CD4-positive, alpha-beta memory T cell (primary cell): ENCODE measurements around the gene CFAP100. TPM values are rescaled to one million over a fixed set of nuclear protein-coding genes. Genes with fewer than 3 reads are reported as not detected.

Experiments used
- CTCF ChIA-PET: fragments of 350-600 bp; sonication (Branson Sonifier 250); formaldehyde crosslinking; loops from one replicate; lab custom pipeline; 2021; ENCODE audit warnings: inconsistent platforms; ENCODE audit not compliant: partially characterized antibody; lab: Charles Lee
- POLR2A ChIA-PET: fragments of 350-600 bp; sonication (Branson Sonifier 250); formaldehyde crosslinking; loops from one replicate; lab custom pipeline; 2021; ENCODE audit not compliant: partially characterized antibody; lab: Charles Lee
- DNase-seq, 5 donors: peaks; one replicate each; pipeline versions ENCODE4 v3.0.0 to v3.0.0-alpha.2; 2020 to 2022; ENCODE audit warnings: mixed read lengths in 1 of 5
- H3K27ac ChIP-seq: one replicate; pipeline ENCODE4 v1.7.0; 2013; ENCODE audit warnings: low read depth, low read length
- H3K27me3 ChIP-seq: 2 replicates; pipeline ENCODE4 v1.7.0; 2013; ENCODE audit warnings: mild to moderate bottlenecking, low read length, moderate library complexity; ENCODE audit not compliant: insufficient read depth
- H3K36me3 ChIP-seq: 2 replicates; pipeline ENCODE4 v1.7.0; 2013; ENCODE audit warnings: mild to moderate bottlenecking, low read length, moderate library complexity; ENCODE audit not compliant: insufficient read depth
- H3K4me1 ChIP-seq: 2 replicates; pipeline ENCODE4 v1.7.0; 2013; ENCODE audit warnings: mild to moderate bottlenecking, low read length, moderate library complexity; ENCODE audit not compliant: insufficient read depth
- H3K4me3 ChIP-seq, 2 donors: one replicate each; pipeline ENCODE4 v1.7.0; 2013; ENCODE audit warnings: low read length in 2 of 2, mild to moderate bottlenecking in 1 of 2
- H3K9me3 ChIP-seq, 2 donors: one replicate each; pipeline ENCODE4 v1.7.0; 2013; ENCODE audit warnings: low read length in 2 of 2, control low read depth in 1 of 2; ENCODE audit not compliant: control insufficient read depth in 1 of 2
- H3K27ac Mint-ChIP-seq, 7 donors: one replicate each; pipeline ENCODE4 v1.8.0; 2020 to 2021; ENCODE audit warnings: mixed read lengths in 7 of 7, mild to moderate bottlenecking in 6 of 7, inconsistent platforms in 3 of 7, moderate library complexity in 3 of 7
- H3K27me3 Mint-ChIP-seq, 2 donors: one replicate each; pipeline ENCODE4 v1.8.0; 2020 to 2021; ENCODE audit warnings: mixed read lengths in 2 of 2
- H3K36me3 Mint-ChIP-seq, 2 donors: one replicate each; pipeline ENCODE4 v1.8.0; 2020 to 2021; ENCODE audit warnings: mixed read lengths in 2 of 2, inconsistent platforms in 1 of 2, mild to moderate bottlenecking in 1 of 2
- H3K4me1 Mint-ChIP-seq, 4 donors: one replicate each; pipeline ENCODE4 v1.8.0; 2020 to 2021; ENCODE audit warnings: mixed read lengths in 4 of 4, mild to moderate bottlenecking in 1 of 4
- H3K4me3 Mint-ChIP-seq, 8 donors: one replicate each; pipeline ENCODE4 v1.8.0; 2020 to 2021; ENCODE audit warnings: mixed read lengths in 8 of 8, mild to moderate bottlenecking in 7 of 8, moderate library complexity in 6 of 8, inconsistent platforms in 3 of 8
- H3K9me3 Mint-ChIP-seq, 8 donors: one replicate each; pipeline ENCODE4 v1.8.0; 2020 to 2021; ENCODE audit warnings: mixed read lengths in 8 of 8, mild to moderate bottlenecking in 5 of 8, inconsistent platforms in 3 of 8, moderate library complexity in 1 of 8
- intact Hi-C: fragments of 100-400 bp; cut with micrococcal nuclease; formaldehyde crosslinking; loops from one replicate; pipeline ENCODE4 v1.15.1; 2023
- polyA plus RNA-seq, 2 donors: library from polyadenylated mRNA; unstranded; fragments of 300-500 nt; fragmentation: Illumina TruSeq; gene quantifications; one replicate each; pipeline ENCODE4 v1.2.3, GENCODE V29; 2021
- total RNA-seq, 2 experiments: library from RNA; stranded (reverse); gene quantifications; one replicate each; pipeline ENCODE4 v1.2.3, GENCODE V29; 2021

CFAP100 gene
- total and polyA plus RNA-seq, 4 experiments from 2014 or later, result not detected

DNA sequence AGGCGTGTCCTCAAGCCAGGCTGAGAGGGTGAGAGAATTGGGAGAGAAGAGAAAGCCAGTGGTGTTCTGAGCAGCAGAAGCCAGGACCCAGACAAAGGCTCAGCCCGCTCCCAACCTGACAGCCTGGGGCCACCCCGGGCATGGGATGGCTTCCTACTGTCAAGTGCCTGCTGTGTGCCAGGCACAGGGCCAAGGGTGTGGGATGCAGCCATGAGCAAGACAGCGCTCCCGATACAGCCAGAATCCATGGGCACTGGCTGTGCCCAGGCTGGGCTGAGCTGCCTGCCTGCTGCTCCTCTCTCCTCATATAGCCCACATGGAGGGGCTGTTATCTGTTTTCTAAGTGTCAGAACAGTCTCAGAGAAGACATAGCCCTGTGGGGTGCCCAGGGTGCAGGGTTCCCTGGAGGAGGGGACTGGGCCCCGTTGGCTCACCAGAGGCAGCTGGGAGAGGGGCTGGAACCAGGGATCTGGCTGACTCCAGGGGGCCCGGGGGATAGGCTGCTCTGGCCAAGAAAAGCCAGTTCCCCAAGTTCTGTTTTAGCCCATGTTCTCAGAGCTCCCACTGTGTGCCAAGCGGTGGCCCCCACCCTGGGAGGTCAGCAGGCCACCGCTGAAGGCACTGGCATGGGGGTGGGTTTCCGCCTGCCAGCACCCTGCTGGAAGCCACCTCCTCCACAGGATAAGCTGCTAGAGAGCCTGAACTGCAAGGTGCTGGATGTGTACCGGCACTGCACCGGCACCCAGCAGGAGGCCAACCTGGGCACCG lies 39.0 kb downstream of the CFAP100 start:
- no peak for DNase-seq
- POLR2A ChIA-PET, result no interaction called here
- intact Hi-C loops, result no loop called here
- no peaks in the 10 kb centered on the region for H3K9me3 ChIP-seq
- H3K4me3 ChIP-seq, result no peak overlapping the region
- Mint-ChIP-seq H3K9me3 (peaks cover 0 to 3% (median 0%) of the 10 kb centered on the region in 8 donors), H3K27me3 (no peaks in the 10 kb centered on the region), H3K4me1 (peaks cover 0 to 5% (median 0%) of the 10 kb centered on the region in 4 donors), H3K4me3 (no peak overlapping the region), H3K27ac (no peak overlapping the region), H3K36me3 (peaks cover 43 to 48% of the 10 kb centered on the region in 2 donors)
- H3K27ac ChIP-seq, result no peak overlapping the region
- H3K4me1 ChIP-seq, result no peaks in the 10 kb centered on the region
- CTCF ChIA-PET, result no interaction called here
- H3K27me3 ChIP-seq, result no peaks in the 10 kb centered on the region
- peaks cover 21% of the 10 kb centered on the region for H3K36me3 ChIP-seq

- H3K4me1 Mint-ChIP-seq, result peaks cover 0 to 5% (median 0%) of the 10 kb centered on the region in 4 donors
- CTCF ChIA-PET, result no interaction called here
These were observed 39.5 kb downstream of the CFAP100 start for GRCh38 chr3:126434264-126434590.

GRCh38 chr3:126434931-126435411 lies 40.3 kb downstream of the CFAP100 start:
- Histone ChIP-seq H3K4me3 (no peak overlapping the region), H3K4me1 (no peaks in the 10 kb centered on the region), H3K36me3 (peaks cover 24% of the 10 kb centered on the region), H3K9me3 (no peaks in the 10 kb centered on the region), H3K27ac (no peak overlapping the region), H3K27me3 (no peaks in the 10 kb centered on the region)
- Mint-ChIP-seq H3K36me3 (peaks cover 49 to 57% of the 10 kb centered on the region in 2 donors), H3K4me3 (no peak overlapping the region), H3K4me1 (peaks cover 0 to 5% (median 0%) of the 10 kb centered on the region in 4 donors), H3K9me3 (peaks cover 0 to 3% (median 0%) of the 10 kb centered on the region in 8 donors), H3K27ac (peak overlapping the region in 1 of 7 donors; percentile 17), H3K27me3 (no peaks in the 10 kb centered on the region)
- POLR2A ChIA-PET, result no interaction called here
- DNase-seq, result no peak
- CTCF ChIA-PET, result no interaction called here
- intact Hi-C loops, result no loop called here

More at GRCh38 chr3:126434264-126434590, 39.5 kb downstream of the CFAP100 start:
- Mint-ChIP-seq H3K27me3 (no peaks in the 10 kb centered on the region), H3K27ac (peak overlapping the region in 1 of 7 donors; percentile 9), H3K9me3 (peaks cover 0 to 3% (median 0%) of the 10 kb centered on the region in 8 donors), H3K4me3 (no peak overlapping the region), H3K36me3 (peaks cover 48 to 54% of the 10 kb centered on the region in 2 donors)
- Histone ChIP-seq H3K36me3 (peaks cover 24% of the 10 kb centered on the region), H3K27ac (no peak overlapping the region), H3K27me3 (no peaks in the 10 kb centered on the region), H3K9me3 (no peaks in the 10 kb centered on the region), H3K4me1 (no peaks in the 10 kb centered on the region), H3K4me3 (no peak overlapping the region)
- no peak for DNase-seq
- POLR2A ChIA-PET, result no interaction called here
- intact Hi-C loops, result no loop called here

DNA sequence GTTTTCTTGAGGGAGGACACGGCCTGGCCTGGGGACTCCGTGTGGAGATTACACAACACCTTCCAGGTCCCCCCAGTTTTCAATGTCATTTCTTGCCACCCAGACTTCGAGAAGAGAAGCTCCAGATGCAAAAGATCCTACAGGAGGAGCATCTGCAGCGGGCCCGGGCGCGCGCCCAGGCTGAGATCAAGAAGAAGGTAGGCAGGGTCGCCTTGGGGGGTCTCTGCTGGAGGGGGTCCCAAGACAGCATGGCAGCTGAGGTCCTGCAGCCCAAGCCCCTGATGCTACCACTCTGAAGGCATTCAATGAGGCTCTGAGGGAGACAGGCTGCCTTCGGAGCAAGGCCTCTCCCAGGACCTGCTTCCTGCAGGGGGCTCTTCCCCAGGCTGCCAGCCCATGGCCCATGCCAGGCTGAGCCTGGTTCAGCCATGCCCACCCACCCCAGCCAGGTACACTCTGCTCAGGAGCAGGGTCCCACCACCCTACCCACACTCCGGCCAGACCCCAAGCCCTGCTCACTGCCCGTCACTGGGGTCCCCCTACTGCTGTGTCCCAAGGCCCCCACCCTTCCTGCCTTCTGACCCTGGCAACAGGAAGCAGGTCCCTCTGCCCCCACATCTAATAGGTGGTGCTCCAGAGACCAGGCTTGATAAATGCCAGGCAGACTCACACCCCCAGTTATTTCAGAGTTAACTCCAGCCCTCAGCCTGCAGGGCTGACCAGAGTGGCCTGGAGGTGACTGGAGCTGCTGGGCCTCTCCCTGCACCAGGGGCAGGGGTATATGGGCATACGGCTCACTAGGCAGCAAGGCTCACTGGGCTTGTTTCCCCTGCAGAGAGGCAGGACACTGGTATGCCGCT lies 41.0 kb downstream of the CFAP100 start:
- no peaks in the 10 kb centered on the region for H3K27me3 Mint-ChIP-seq
- Histone ChIP-seq H3K36me3 (peaks cover 24% of the 10 kb centered on the region), H3K4me3 (no peak overlapping the region), H3K4me1 (no peaks in the 10 kb centered on the region), H3K9me3 (no peaks in the 10 kb centered on the region), H3K27me3 (no peaks in the 10 kb centered on the region), H3K27ac (no peak overlapping the region)
- DNase-seq, result no peak
- POLR2A ChIA-PET, result no interaction called here
- CTCF ChIA-PET, result no interaction called here
- no peak overlapping the region for H3K4me3 Mint-ChIP-seq
- H3K9me3 Mint-ChIP-seq, result peaks cover 0 to 3% (median 0%) of the 10 kb centered on the region in 8 donors
- intact Hi-C loops, result no loop called here
- peaks cover 0 to 5% (median 0%) of the 10 kb centered on the region in 4 donors for H3K4me1 Mint-ChIP-seq
- peaks cover 49 to 65% of the 10 kb centered on the region in 2 donors for H3K36me3 Mint-ChIP-seq
- peak overlapping the region in 1 of 7 donors; percentile 51 for H3K27ac Mint-ChIP-seq

GRCh38 chr3:126436826-126437717 lies 42.4 kb downstream of the CFAP100 start:
- POLR2A ChIA-PET, result no interaction called here
- Histone ChIP-seq H3K9me3 (no peaks in the 10 kb centered on the region), H3K4me3 (no peak overlapping the region), H3K36me3 (peaks cover 28% of the 10 kb centered on the region), H3K27ac (no peak overlapping the region), H3K4me1 (no peaks in the 10 kb centered on the region), H3K27me3 (no peaks in the 10 kb centered on the region)
- no peak overlapping the region for H3K4me3 Mint-ChIP-seq
- no peak for DNase-seq
- CTCF ChIA-PET, result no interaction called here
- no peaks in the 10 kb centered on the region for H3K27me3 Mint-ChIP-seq
- H3K27ac Mint-ChIP-seq, result peak overlapping the region in 1 of 7 donors; percentile 22
- H3K4me1 Mint-ChIP-seq, result peaks cover 0 to 5% (median 0%) of the 10 kb centered on the region in 4 donors
- peaks cover 53 to 71% of the 10 kb centered on the region in 2 donors for H3K36me3 Mint-ChIP-seq
- intact Hi-C loops, result no loop called here
- peaks cover 0 to 3% (median 0%) of the 10 kb centered on the region in 8 donors for H3K9me3 Mint-ChIP-seq

DNA sequence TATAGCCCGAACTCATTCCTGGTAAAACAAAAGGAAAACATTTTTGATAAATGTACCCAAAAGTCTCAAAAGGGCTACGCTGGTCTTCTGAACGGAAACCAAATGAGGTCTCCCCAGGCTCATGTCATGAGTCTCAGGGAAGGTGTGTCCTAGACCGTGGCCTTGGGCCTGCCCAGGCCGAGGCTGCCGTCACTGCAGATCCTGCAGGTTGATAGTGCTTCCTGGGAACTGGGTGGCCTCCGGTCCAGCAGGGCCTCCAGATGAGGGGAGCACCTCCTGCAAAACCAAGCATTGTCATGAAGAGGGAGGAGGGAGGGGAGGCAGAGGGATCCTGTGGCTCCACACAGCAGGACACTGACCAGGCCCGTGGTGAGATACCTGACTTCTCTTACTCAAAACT lies 43.5 kb downstream of the CFAP100 start:
- no peaks in the 10 kb centered on the region for H3K27me3 Mint-ChIP-seq
- no peaks in the 10 kb centered on the region for H3K27me3 ChIP-seq
- no peaks in the 10 kb centered on the region for H3K9me3 ChIP-seq
- DNase-seq, result no peak
- intact Hi-C loops, result no loop called here
- no peaks in the 10 kb centered on the region for H3K9me3 Mint-ChIP-seq
- peaks cover 28% of the 10 kb centered on the region for H3K36me3 ChIP-seq
- no peak overlapping the region for H3K4me3 Mint-ChIP-seq
- H3K27ac ChIP-seq, result no peak overlapping the region
- ChIA-PET CTCF (no interaction called here), POLR2A (no interaction called here)
- H3K36me3 Mint-ChIP-seq, result peaks cover 48 to 73% of the 10 kb centered on the region in 2 donors
- no peak overlapping the region for H3K4me3 ChIP-seq
- peaks cover 0 to 2% (median 0%) of the 10 kb centered on the region in 4 donors for H3K4me1 Mint-ChIP-seq
- H3K27ac Mint-ChIP-seq, result no peak overlapping the region
- no peaks in the 10 kb centered on the region for H3K4me1 ChIP-seq
